Vagina (tissue), 2 donors: Measurements from ENCODE around the gene RTBDN. TPM values are rescaled to one million over a fixed set of nuclear protein-coding genes. Genes with fewer than 3 reads are reported as not detected.

Experiments
- DNase-seq, 2 donors: peaks; one replicate each; pipeline ENCODE4 v3.0.0-alpha.2; 2017; ENCODE audit errors: extremely low spot score in 2 of 2
- H3K27ac ChIP-seq: fragments of 200-600 bp; sonication (generic); one replicate; pipeline ENCODE4 v1.5.1; 2019
- H3K27me3 ChIP-seq: fragments of 200-600 bp; sonication (generic); one replicate; pipeline ENCODE4 v1.5.1; 2019
- H3K36me3 ChIP-seq, 2 donors: fragments of 200-600 bp; sonication (generic); one replicate each; pipeline ENCODE4 v1.5.1; 2017 to 2019
- H3K4me1 ChIP-seq: fragments of 200-600 bp; sonication (generic); one replicate; pipeline ENCODE4 v1.5.1; 2019
- H3K4me3 ChIP-seq, 2 donors: fragments of 200-600 bp; sonication (generic); 1 replicate in 1 of 2; 2 replicates in 1 of 2; pipeline ENCODE4 v1.5.1; 2016 to 2019
- H3K9me3 ChIP-seq: fragments of 200-600 bp; sonication (generic); one replicate; pipeline ENCODE4 v1.5.1; 2019
- POLR2A ChIP-seq, 2 donors: fragments of 450-650 bp; IDR thresholded peaks; one replicate each; pipeline ENCODE4 v1.6.1; 2017; ENCODE audit warnings: antibody characterized with exemption in 2 of 2, mild to moderate bottlenecking in 2 of 2, moderate library complexity in 2 of 2
- POLR2AphosphoS5 ChIP-seq, 2 donors: sonication (generic); formaldehyde crosslinking; IDR thresholded peaks; one replicate each; pipeline ENCODE4 v1.9.0; 2017; ENCODE audit warnings: antibody characterized with exemption in 2 of 2, mild to moderate bottlenecking in 2 of 2, low read depth in 1 of 2; ENCODE audit not compliant: insufficient read depth in 1 of 2
- intact Hi-C: fragments of 100-400 bp; cut with DNase I; formaldehyde crosslinking; loops from one replicate; pipeline ENCODE4 v1.15.1; 2023
- total RNA-seq: library from RNA; depleted of rRNA; stranded (reverse); fragments of >200 nt; gene quantifications from one replicate; pipeline ENCODE4 v1.2.3, GENCODE V29; 2016
- TF ChIP-seq, protein P1 (sequence below), 3 experiments: fragments of 450-650 bp in 2 of 3; fragments of 200-600 bp in 1 of 3; sonication (generic) in 1 of 3; IDR thresholded peaks; one replicate each; pipeline ENCODE4 v1.5.1; 2017 to 2019; ENCODE audit warnings: antibody characterized with exemption in 3 of 3, mild to moderate bottlenecking in 2 of 3, moderate library complexity in 2 of 3

Gene RTBDN
- total RNA-seq, 1 donor from 2014 or later = 8.8 TPM

DNA sequence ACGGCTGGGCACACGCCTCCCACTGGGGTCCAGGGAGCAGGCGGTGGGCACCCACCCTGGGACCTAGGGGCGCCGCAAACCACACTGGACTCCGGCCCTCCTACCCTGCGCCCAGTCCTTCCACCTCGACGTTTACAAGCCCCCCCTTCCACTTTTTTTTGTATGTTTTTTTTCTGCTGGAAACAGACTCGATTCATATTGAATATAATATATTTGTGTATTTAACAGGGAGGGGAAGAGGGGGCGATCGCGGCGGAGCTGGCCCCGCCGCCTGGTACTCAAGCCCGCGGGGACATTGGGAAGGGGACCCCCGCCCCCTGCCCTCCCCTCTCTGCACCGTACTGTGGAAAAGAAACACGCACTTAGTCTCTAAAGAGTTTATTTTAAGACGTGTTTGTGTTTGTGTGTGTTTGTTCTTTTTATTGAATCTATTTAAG, 41.5 kb downstream of the RTBDN start:
- H3K4me1 ChIP-seq = peaks cover 36% of the 10 kb centered on the region
- H3K27ac ChIP-seq = peak overlapping the region; percentile 97
- H3K9me3 ChIP-seq = no peaks in the 10 kb centered on the region
- no peaks in the 10 kb centered on the region for H3K36me3 ChIP-seq
- TF ChIP-seq POLR2AphosphoS5 (IDR thresholded peaks at IDR 0.05; ENCODE audit: insufficient read depth in 1 of 2, low read depth in 1 of 2) = no peak
- no peak for TF ChIP-seq POLR2A (IDR thresholded peaks at IDR 0.05)
- TF ChIP-seq, protein P1, sequence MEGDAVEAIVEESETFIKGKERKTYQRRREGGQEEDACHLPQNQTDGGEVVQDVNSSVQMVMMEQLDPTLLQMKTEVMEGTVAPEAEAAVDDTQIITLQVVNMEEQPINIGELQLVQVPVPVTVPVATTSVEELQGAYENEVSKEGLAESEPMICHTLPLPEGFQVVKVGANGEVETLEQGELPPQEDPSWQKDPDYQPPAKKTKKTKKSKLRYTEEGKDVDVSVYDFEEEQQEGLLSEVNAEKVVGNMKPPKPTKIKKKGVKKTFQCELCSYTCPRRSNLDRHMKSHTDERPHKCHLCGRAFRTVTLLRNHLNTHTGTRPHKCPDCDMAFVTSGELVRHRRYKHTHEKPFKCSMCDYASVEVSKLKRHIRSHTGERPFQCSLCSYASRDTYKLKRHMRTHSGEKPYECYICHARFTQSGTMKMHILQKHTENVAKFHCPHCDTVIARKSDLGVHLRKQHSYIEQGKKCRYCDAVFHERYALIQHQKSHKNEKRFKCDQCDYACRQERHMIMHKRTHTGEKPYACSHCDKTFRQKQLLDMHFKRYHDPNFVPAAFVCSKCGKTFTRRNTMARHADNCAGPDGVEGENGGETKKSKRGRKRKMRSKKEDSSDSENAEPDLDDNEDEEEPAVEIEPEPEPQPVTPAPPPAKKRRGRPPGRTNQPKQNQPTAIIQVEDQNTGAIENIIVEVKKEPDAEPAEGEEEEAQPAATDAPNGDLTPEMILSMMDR (IDR thresholded peaks at IDR 0.05) = no peak
- H3K4me3 ChIP-seq = peak overlapping the region; percentile 85 to 96
- peak in 1 of 2 donors; percentile 88 for DNase-seq
- no peaks in the 10 kb centered on the region for H3K27me3 ChIP-seq
- intact Hi-C loops = no loop called here

DNA sequence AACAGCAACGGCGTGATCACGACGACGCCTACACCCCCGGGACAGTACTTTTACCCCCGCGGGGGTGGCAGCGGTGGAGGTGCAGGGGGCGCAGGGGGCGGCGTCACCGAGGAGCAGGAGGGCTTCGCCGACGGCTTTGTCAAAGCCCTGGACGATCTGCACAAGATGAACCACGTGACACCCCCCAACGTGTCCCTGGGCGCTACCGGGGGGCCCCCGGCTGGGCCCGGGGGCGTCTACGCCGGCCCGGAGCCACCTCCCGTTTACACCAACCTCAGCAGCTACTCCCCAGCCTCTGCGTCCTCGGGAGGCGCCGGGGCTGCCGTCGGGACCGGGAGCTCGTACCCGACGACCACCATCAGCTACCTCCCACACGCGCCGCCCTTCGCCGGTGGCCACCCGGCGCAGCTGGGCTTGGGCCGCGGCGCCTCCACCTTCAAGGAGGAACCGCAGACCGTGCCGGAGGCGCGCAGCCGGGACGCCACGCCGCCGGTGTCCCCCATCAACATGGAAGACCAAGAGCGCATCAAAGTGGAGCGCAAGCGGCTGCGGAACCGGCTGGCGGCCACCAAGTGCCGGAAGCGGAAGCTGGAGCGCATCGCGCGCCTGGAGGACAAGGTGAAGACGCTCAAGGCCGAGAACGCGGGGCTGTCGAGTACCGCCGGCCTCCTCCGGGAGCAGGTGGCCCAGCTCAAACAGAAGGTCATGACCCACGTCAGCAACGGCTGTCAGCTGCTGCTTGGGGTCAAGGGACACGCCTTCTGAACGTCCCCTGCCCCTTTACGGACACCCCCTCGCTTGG, 42.1 kb downstream of the RTBDN start:
- no peaks in the 10 kb centered on the region for H3K9me3 ChIP-seq
- peaks cover 42% of the 10 kb centered on the region for H3K4me1 ChIP-seq
- TF ChIP-seq POLR2AphosphoS5 (IDR thresholded peaks at IDR 0.05; ENCODE audit: insufficient read depth in 1 of 2, low read depth in 1 of 2) (peak in 1 of 2 donors; percentile 71), POLR2A (IDR thresholded peaks at IDR 0.05) (peak in 1 of 2 donors; percentile 2)
- TF ChIP-seq, protein P1 (IDR thresholded peaks at IDR 0.05) = no peak
- H3K4me3 ChIP-seq = peak overlapping the region; percentile 85 to 96
- no peaks in the 10 kb centered on the region for H3K36me3 ChIP-seq
- H3K27ac ChIP-seq = peak overlapping the region; percentile 97
- DNase-seq = peak in 1 of 2 donors; percentile 88
- intact Hi-C loops = no loop called here
- no peaks in the 10 kb centered on the region for H3K27me3 ChIP-seq

GRCh38 chr19:12791345-12792050, 42.9 kb downstream of the RTBDN start, which contains the start of gene JUNB:
Gene JUNB, plus strand, starts transcription at chr19:12791486. Its CDS starts 286 bp downstream, at chr19:12791772.
- H3K27me3 ChIP-seq = no peaks in the 10 kb centered on the region
- H3K9me3 ChIP-seq = no peaks in the 10 kb centered on the region
- peak within 1 kb of the TSS; percentile 97 for H3K27ac ChIP-seq
- intact Hi-C loops = no loop called here
- DNase-seq = peak in 1 of 2 donors; percentile 99
- peak; percentile 99 to 100 for TF ChIP-seq POLR2AphosphoS5 (IDR thresholded peaks at IDR 0.05; ENCODE audit: insufficient read depth in 1 of 2, low read depth in 1 of 2)
- peak; percentile 97 to 100 for TF ChIP-seq POLR2A (IDR thresholded peaks at IDR 0.05)
- TF ChIP-seq, protein P1 (IDR thresholded peaks at IDR 0.05) = peak in 1 of 3 experiments; percentile 12
- H3K4me1 ChIP-seq = peaks cover 49% of the 10 kb centered on the region
- H3K4me3 ChIP-seq = peak within 1 kb of the TSS; percentile 85 to 96
- no peaks in the 10 kb centered on the region for H3K36me3 ChIP-seq

GRCh38 chr19:12790628-12791344, 43.6 kb downstream of the RTBDN start:
- Histone ChIP-seq H3K27ac (peak overlapping the region; percentile 97), H3K36me3 (no peaks in the 10 kb centered on the region), H3K9me3 (no peaks in the 10 kb centered on the region), H3K4me3 (peak overlapping the region; percentile 85 to 96), H3K4me1 (peaks cover 49% of the 10 kb centered on the region), H3K27me3 (no peaks in the 10 kb centered on the region)
- TF ChIP-seq POLR2AphosphoS5 (IDR thresholded peaks at IDR 0.05; ENCODE audit: insufficient read depth in 1 of 2, low read depth in 1 of 2) (no peak), POLR2A (IDR thresholded peaks at IDR 0.05) (no peak)
- TF ChIP-seq, protein P1 (IDR thresholded peaks at IDR 0.05) = no peak
- intact Hi-C loops = no loop called here
- no peak for DNase-seq
